ENCODE measurements around the gene FAM200C.

DNA sequence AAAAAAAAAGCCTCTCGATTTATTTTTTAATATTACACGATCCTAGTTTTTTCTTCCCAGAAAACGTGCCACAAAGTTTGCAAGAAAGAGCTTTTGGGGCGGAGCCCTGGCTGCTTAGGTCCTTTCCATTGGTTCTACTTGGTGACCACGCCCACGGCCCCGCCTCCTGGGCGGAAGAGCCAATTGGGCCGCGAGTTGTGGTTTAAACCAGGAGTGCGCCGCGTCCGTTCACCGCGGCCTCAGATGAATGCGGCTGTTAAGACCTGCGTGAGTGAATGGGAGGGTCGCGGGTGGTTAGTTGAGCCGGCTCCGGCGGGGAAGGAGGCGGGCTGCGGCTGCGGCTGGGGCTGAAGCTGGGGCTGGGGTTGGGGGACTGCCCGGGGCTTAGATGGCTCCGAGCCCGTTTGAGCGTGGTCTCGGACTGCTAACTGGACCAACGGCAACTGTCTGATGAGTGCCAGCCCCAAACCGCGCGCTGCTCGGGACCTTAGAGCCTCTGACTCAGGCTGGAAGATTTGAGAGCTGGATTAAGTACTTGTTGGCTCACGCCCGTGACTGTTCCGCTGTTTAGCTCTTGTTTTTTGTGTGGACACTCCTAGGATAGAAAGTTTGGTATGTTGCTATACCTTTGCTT, 21.9 kb upstream of the FAM200C start, which contains the start of gene PTTG1:
- peak in 1 of 2 donors; percentile 37 for TF ChIP-seq POLR2A (IDR thresholded peaks at IDR 0.05)
- TF ChIP-seq, protein P1, sequence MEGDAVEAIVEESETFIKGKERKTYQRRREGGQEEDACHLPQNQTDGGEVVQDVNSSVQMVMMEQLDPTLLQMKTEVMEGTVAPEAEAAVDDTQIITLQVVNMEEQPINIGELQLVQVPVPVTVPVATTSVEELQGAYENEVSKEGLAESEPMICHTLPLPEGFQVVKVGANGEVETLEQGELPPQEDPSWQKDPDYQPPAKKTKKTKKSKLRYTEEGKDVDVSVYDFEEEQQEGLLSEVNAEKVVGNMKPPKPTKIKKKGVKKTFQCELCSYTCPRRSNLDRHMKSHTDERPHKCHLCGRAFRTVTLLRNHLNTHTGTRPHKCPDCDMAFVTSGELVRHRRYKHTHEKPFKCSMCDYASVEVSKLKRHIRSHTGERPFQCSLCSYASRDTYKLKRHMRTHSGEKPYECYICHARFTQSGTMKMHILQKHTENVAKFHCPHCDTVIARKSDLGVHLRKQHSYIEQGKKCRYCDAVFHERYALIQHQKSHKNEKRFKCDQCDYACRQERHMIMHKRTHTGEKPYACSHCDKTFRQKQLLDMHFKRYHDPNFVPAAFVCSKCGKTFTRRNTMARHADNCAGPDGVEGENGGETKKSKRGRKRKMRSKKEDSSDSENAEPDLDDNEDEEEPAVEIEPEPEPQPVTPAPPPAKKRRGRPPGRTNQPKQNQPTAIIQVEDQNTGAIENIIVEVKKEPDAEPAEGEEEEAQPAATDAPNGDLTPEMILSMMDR (IDR thresholded peaks at IDR 0.05), result no peak

All from heart left ventricle (tissue), 13 donors.